Naive thymus-derived CD8-positive, alpha-beta T cell (primary cell): ENCODE data around the gene HSPB7. TPM values are rescaled to one million over a fixed set of nuclear protein-coding genes. Genes with fewer than 3 reads are reported as not detected.
"Not testable (repeated sequence)": the region's sequence is repeated elsewhere in the genome, so short reads cannot be mapped to it uniquely, and the experiment has no call there.

Experiments
- ATAC-seq, 2 donors: fragments of 150-1000 bp; cut with Tn5 transposase in 1 of 2; sonication (Bioruptor Pico), chemical (Tn5 transposase) in 1 of 2; 1 replicate in 1 of 2; 2 replicates in 1 of 2; pipeline ENCODE4 v1.10.0; 2021; ENCODE audit warnings: mild to moderate bottlenecking in 2 of 2, moderate library complexity in 2 of 2
- POLR2A ChIA-PET: fragments of 350-600 bp; sonication (Branson Sonifier 250); formaldehyde crosslinking; loops from one replicate; lab custom pipeline; 2021; ENCODE audit warnings: antibody characterized with exemption; lab: Charles Lee
- DNase-seq, 10 donors: peaks; one replicate each; pipeline versions ENCODE4 v3.0.0 to v3.0.0-alpha.2; 2020 to 2022
- H3K27ac Mint-ChIP-seq, 10 donors: one replicate each; pipeline ENCODE4 v1.8.0; 2020 to 2022; ENCODE audit warnings: mild to moderate bottlenecking in 10 of 10, mixed read lengths in 10 of 10, moderate library complexity in 4 of 10, inconsistent platforms in 1 of 10
- H3K27me3 Mint-ChIP-seq, 5 donors: one replicate each; pipeline ENCODE4 v1.8.0; 2021 to 2022; ENCODE audit warnings: mixed read lengths in 5 of 5
- H3K36me3 Mint-ChIP-seq, 3 donors: one replicate each; pipeline ENCODE4 v1.8.0; 2020 to 2022; ENCODE audit warnings: mixed read lengths in 3 of 3, mild to moderate bottlenecking in 2 of 3, inconsistent platforms in 1 of 3
- H3K4me1 Mint-ChIP-seq, 4 donors: one replicate each; pipeline ENCODE4 v1.8.0; 2021 to 2022; ENCODE audit warnings: mixed read lengths in 4 of 4
- H3K4me3 Mint-ChIP-seq, 10 donors: one replicate each; pipeline ENCODE4 v1.8.0; 2020 to 2022; ENCODE audit warnings: mild to moderate bottlenecking in 10 of 10, mixed read lengths in 10 of 10, moderate library complexity in 6 of 10, inconsistent platforms in 1 of 10
- H3K9me3 Mint-ChIP-seq, 9 donors: one replicate each; pipeline ENCODE4 v1.8.0; 2020 to 2022; ENCODE audit warnings: mixed read lengths in 9 of 9, mild to moderate bottlenecking in 3 of 9, inconsistent platforms in 1 of 9, moderate library complexity in 1 of 9
- polyA plus RNA-seq, 3 donors: library from polyadenylated mRNA; unstranded; fragments of 300-500 nt; fragmentation: Illumina TruSeq; gene quantifications; one replicate each; pipeline ENCODE4 v1.2.3, GENCODE V29; 2021
- total RNA-seq, 8 experiments: library from RNA in 2 of 8; stranded (reverse) in 2 of 8; gene quantifications; one replicate each; pipeline ENCODE4 v1.2.3 and lab custom pipeline; 2021 to 2026

HSPB7 gene
- total and polyA plus RNA-seq, 5 experiments from 2014 or later: not detected

GRCh38 chr1:16057314-16057915 lies 39.6 kb upstream of the HSPB7 start:
- not testable (repeated sequence) for H3K27me3 Mint-ChIP-seq, H3K4me1 Mint-ChIP-seq, H3K9me3 Mint-ChIP-seq, H3K27ac Mint-ChIP-seq, DNase-seq, ATAC-seq, H3K4me3 Mint-ChIP-seq, H3K36me3 Mint-ChIP-seq
- POLR2A ChIA-PET: interaction anchor here (0.7 kb wide), 1 partner anchor 129 kb away, joined by 5 read pairs; no protein-coding TSS in a partner anchor

DNA sequence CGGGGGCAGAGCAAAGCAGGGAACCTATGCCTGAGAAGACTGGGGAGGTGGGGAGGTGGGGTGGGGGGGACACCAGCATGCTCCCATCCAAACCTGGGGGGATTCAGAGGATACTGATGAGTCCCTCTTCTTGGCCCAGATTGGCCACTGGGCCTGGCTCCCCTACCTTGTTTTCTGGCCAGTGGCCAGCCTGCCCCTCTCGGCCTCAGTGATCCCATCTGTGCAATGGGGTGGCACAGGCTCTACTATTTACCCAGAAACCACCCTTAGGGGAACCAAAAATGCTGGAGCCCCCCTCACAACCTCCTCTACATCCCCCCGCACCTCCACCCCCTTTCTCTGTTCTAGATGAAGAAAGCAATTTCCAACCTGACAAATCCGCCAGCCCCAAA lies 38.7 kb upstream of the HSPB7 start:
- POLR2A ChIA-PET: interaction anchor here (0.6 kb wide), 1 partner anchor 265 kb away, joined by 3 read pairs; no protein-coding TSS in a partner anchor
- not testable (repeated sequence) for H3K27ac Mint-ChIP-seq, H3K27me3 Mint-ChIP-seq, H3K4me1 Mint-ChIP-seq, ATAC-seq, H3K4me3 Mint-ChIP-seq, H3K36me3 Mint-ChIP-seq, H3K9me3 Mint-ChIP-seq, DNase-seq

- Mint-ChIP-seq H3K4me3 (no peak overlapping the region), H3K36me3 (no peaks in the 10 kb centered on the region), H3K9me3 (no peaks in the 10 kb centered on the region), H3K27me3 (peaks cover 1 to 15% (median 4%) of the 10 kb centered on the region in 5 donors), H3K4me1 (peaks cover 0 to 7% (median 6%) of the 10 kb centered on the region in 4 donors), H3K27ac (peak overlapping the region in 3 of 10 donors; percentile 13 to 77 (median 63))
- peak; percentile 58 to 92 (median 80) for DNase-seq
- ATAC-seq: peak; percentile 98 to 99
- POLR2A ChIA-PET: no interaction called here
Observed at GRCh38 chr1:16055613-16056520, 38.0 kb upstream of the HSPB7 start.

DNA sequence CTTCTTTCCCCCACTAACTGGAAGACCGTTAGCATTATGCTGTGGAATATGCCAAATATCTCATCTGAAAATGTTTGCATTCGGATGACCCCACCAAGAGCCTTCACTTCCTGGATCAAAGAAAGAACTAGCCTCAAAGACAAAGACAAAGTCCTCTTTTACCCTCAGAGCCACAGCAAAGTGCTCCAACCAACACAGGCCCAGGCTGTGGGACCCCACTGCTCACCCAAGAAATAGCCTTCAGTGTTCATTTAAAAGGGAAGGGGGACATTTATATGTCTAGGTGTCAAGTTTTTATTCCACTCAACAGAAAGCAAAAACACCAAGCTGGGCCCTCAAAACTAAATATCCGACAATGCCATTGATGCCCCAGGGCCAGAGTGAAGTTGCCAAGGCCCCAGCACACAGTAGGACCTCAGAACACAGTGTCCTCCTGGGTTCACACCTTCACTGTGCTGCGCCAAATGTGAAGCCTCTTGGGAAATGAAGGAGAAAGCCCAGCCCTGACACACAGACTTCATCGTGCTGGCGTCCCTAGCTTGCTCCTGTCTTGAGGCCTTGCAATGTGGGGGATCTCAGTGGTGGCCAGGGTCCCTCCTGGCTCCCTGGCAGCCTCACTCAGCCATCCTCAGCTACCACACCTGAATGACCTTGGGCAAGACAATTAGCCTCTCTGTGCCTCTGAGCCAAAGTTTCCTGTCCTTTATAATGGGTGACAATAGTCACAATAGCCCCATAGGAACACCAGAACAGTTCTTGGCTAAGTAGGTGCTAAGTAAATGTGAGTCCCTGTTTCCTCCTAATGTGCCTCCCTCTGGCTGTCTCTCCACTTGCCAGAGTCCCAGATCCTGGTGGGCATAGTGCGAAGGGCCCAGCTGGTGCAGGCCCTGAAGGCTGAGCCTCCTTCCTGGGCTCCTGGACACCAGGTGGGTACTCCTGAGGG lies 37.0 kb upstream of the HSPB7 start:
- no peaks in the 10 kb centered on the region for H3K9me3 Mint-ChIP-seq
- no peak overlapping the region for H3K27ac Mint-ChIP-seq
- POLR2A ChIA-PET: interaction anchor here (0.5 to 0.6 kb wide), 2 partner anchors 47 to 116 kb away, joined by 3 read pairs; no protein-coding TSS in a partner anchor
- ATAC-seq (no peak), DNase-seq (no peak)
- H3K27me3 Mint-ChIP-seq: peaks cover 0 to 21% (median 7%) of the 10 kb centered on the region in 5 donors
- H3K4me3 Mint-ChIP-seq: no peak overlapping the region
- no peaks in the 10 kb centered on the region for H3K36me3 Mint-ChIP-seq
- peaks cover 0 to 10% (median 6%) of the 10 kb centered on the region in 4 donors for H3K4me1 Mint-ChIP-seq

- no peak for DNase-seq
- Mint-ChIP-seq H3K4me1 (peaks cover 0 to 16% (median 7%) of the 10 kb centered on the region in 4 donors), H3K4me3 (no peak overlapping the region), H3K36me3 (no peaks in the 10 kb centered on the region), H3K9me3 (no peaks in the 10 kb centered on the region), H3K27ac (no peak overlapping the region), H3K27me3 (peaks cover 0 to 25% (median 13%) of the 10 kb centered on the region in 5 donors)
- POLR2A ChIA-PET: interaction anchor here (0.5 to 0.6 kb wide), 2 partner anchors 46 to 117 kb away, joined by 3 read pairs; no protein-coding TSS in a partner anchor
- no peak for ATAC-seq
Observed at GRCh38 chr1:16053781-16054502, 36.1 kb upstream of the HSPB7 start.

DNA sequence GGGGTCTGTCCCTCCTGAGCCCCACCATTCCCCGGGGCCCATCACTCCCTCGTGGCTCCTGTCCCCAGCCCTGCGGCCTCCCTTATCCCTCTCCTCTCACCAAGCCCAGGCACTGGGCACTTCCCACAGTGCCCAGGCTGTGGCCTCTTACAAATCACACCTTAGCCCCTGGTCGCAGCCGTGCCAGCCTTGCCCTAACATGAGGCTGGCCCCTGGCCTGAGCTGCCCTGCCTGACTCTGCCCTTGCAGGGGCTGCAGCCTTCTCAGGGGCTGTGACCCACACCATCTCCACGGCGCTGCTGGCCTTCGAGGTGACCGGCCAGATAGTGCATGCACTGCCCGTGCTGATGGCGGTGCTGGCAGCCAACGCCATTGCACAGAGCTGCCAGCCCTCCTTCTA lies 34.1 kb upstream of the HSPB7 start:
- H3K36me3 Mint-ChIP-seq, H3K9me3 Mint-ChIP-seq, ATAC-seq, DNase-seq, H3K4me3 Mint-ChIP-seq, H3K27ac Mint-ChIP-seq, POLR2A ChIA-PET: not testable (repeated sequence)
- Mint-ChIP-seq H3K4me1 (peaks cover 0 to 16% (median 10%) of the 10 kb centered on the region in 4 donors), H3K27me3 (peaks cover 0 to 25% (median 13%) of the 10 kb centered on the region in 5 donors)

GRCh38 chr1:16051039-16051438 lies 33.2 kb upstream of the HSPB7 start:
- no peak for ATAC-seq
- DNase-seq: no peak
- POLR2A ChIA-PET: no interaction called here
- no peak overlapping the region for H3K27ac Mint-ChIP-seq
- H3K4me1 Mint-ChIP-seq: peaks cover 0 to 12% (median 8%) of the 10 kb centered on the region in 4 donors
- H3K9me3 Mint-ChIP-seq: no peaks in the 10 kb centered on the region
- no peaks in the 10 kb centered on the region for H3K36me3 Mint-ChIP-seq
- peaks cover 0 to 23% (median 13%) of the 10 kb centered on the region in 5 donors for H3K27me3 Mint-ChIP-seq
- no peak overlapping the region for H3K4me3 Mint-ChIP-seq

- DNase-seq (no peak), ATAC-seq (no peak)
- POLR2A ChIA-PET: interaction anchor here (0.6 kb wide), 1 partner anchor 298 kb away, joined by 4 read pairs; no protein-coding TSS in a partner anchor
- H3K27ac Mint-ChIP-seq: peak overlapping the region in 1 of 10 donors; percentile 30
- peak overlapping the region in 4 of 10 donors; percentile 33 to 51 (median 38) for H3K4me3 Mint-ChIP-seq
- peaks cover 0 to 8% (median 4%) of the 10 kb centered on the region in 4 donors for H3K4me1 Mint-ChIP-seq
- no peaks in the 10 kb centered on the region for H3K36me3 Mint-ChIP-seq
- no peaks in the 10 kb centered on the region for H3K9me3 Mint-ChIP-seq
- H3K27me3 Mint-ChIP-seq: peaks cover 0 to 24% (median 13%) of the 10 kb centered on the region in 5 donors
Observed at GRCh38 chr1:16050328-16050727, 32.5 kb upstream of the HSPB7 start.

- peaks cover 0 to 8% (median 4%) of the 10 kb centered on the region in 4 donors for H3K4me1 Mint-ChIP-seq
- H3K27ac Mint-ChIP-seq: peak overlapping the region in 1 of 10 donors; percentile 81
- H3K4me3 Mint-ChIP-seq: peak overlapping the region in 8 of 10 donors; percentile 41 to 74 (median 58)
- peaks cover 0 to 24% (median 13%) of the 10 kb centered on the region in 5 donors for H3K27me3 Mint-ChIP-seq
- DNase-seq (peak in 8 of 10 donors; percentile 18 to 70 (median 40)), ATAC-seq (peak; percentile 70 to 86)
- H3K9me3 Mint-ChIP-seq: no peaks in the 10 kb centered on the region
- POLR2A ChIA-PET: no interaction called here
- H3K36me3 Mint-ChIP-seq: no peaks in the 10 kb centered on the region
Observed at GRCh38 chr1:16048573-16049189, 30.8 kb upstream of the HSPB7 start.

GRCh38 chr1:16047791-16048475 lies 30.1 kb upstream of the HSPB7 start:
- POLR2A ChIA-PET: no interaction called here
- no peaks in the 10 kb centered on the region for H3K9me3 Mint-ChIP-seq
- no peaks in the 10 kb centered on the region for H3K36me3 Mint-ChIP-seq
- H3K4me3 Mint-ChIP-seq: peak overlapping the region in 9 of 10 donors; percentile 23 to 72 (median 57)
- peaks cover 0 to 26% (median 13%) of the 10 kb centered on the region in 5 donors for H3K27me3 Mint-ChIP-seq
- peaks cover 0 to 8% (median 4%) of the 10 kb centered on the region in 4 donors for H3K4me1 Mint-ChIP-seq
- no peak for DNase-seq
- ATAC-seq: no peak
- H3K27ac Mint-ChIP-seq: peak overlapping the region in 1 of 10 donors; percentile 40
